GM12873 (cell line): ENCODE measurements around the gene CPNE7.

ENCODE experiments used
- CTCF ChIP-seq: IDR thresholded peaks from 2 replicates; pipeline ENCODE4 v1.5.1; 2012; ENCODE audit warnings: low read depth, mild to moderate bottlenecking, moderate library complexity, low read length, control low read depth; ENCODE audit not compliant: insufficient read depth; ENCODE audit errors: missing control alignments

CPNE7 gene

GRCh38 chr16:89563639-89564392 lies 11.7 kb upstream of the CPNE7 start:
- TF ChIP-seq CTCF = no peak

GRCh38 chr16:89564476-89565255 lies 10.9 kb upstream of the CPNE7 start:
- TF ChIP-seq CTCF = no peak

GRCh38 chr16:89565256-89565505 lies 10.4 kb upstream of the CPNE7 start:
- no peak for TF ChIP-seq CTCF

- TF ChIP-seq CTCF = peak; percentile 72
Measured at GRCh38 chr16:89565506-89566372, 9.8 kb upstream of the CPNE7 start.

GRCh38 chr16:89567656-89568594 lies 7.6 kb upstream of the CPNE7 start:
- TF ChIP-seq CTCF = no peak

GRCh38 chr16:89569506-89570341 lies 5.8 kb upstream of the CPNE7 start:
- TF ChIP-seq CTCF = no peak
